GM19238 (cell line): Measurements from ENCODE around the gene SYT17.

ENCODE experiments used
- DNase-seq: peaks from one replicate; pipeline ENCODE4 v3.0.0; 2011; ENCODE audit warnings: low spot score; ENCODE audit not compliant: insufficient read length

Gene SYT17

DNA sequence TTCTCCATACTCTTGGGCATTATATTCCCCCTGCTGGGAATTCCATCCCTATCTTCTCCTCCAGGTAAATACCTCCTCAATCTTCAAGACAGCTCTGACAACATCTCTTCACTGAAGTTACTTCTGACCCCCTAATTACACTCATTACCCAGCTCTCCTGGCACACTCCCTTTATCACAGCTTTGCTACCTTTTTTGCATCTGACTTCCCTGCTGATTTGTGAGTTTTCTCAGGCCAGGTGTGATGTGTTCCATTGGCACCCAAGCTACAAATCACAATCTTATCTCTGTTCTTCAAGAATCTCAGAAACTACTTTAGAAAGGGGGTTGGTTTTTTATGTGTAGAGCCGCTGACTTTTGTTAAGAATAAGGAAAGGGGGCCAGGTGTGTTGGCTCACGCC lies 131.5 kb downstream of the SYT17 start:
- no peak for DNase-seq

DNA sequence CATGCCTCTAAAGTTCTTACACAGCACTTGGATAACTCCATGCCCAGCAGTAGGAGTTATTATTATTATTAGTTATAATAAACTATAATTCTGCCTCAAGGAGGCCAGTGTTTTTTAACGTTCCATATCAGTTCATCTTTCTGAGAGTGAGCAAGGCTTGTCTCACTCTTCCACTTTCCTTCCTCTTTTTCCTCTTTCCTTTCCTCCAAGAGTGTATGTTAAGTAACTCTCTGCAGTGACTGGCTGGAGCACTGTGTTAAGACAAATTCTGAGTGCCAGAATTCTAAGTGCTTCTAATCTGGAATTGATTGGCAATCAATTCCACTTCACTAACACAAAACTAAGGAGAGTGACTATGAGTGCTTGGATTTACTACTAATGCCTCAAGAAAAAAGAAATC lies 133.9 kb downstream of the SYT17 start:
- no peak for DNase-seq

- DNase-seq: no peak
These were observed 136.7 kb downstream of the SYT17 start for GRCh38 chr16:19304750-19305149.

DNA sequence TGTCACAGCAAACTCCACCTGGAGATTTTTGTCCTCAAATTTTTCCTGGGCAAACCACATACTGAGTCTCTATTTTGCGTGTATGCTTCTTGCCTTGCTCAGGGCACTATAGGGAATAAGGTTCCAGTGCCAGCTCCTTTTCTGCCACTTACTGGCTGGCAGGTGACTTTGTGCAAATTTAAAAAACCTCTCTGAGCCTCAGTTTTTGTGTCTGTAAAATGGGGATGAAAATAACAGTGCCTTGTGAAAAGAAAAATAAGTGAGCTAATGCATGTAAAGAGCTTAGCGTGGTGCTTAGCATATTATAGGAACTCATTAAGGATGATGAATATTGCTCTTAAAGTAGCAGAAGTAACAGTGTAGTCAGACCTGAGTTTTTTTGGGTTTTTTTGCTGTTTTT lies 137.4 kb downstream of the SYT17 start:
- no peak for DNase-seq

DNA sequence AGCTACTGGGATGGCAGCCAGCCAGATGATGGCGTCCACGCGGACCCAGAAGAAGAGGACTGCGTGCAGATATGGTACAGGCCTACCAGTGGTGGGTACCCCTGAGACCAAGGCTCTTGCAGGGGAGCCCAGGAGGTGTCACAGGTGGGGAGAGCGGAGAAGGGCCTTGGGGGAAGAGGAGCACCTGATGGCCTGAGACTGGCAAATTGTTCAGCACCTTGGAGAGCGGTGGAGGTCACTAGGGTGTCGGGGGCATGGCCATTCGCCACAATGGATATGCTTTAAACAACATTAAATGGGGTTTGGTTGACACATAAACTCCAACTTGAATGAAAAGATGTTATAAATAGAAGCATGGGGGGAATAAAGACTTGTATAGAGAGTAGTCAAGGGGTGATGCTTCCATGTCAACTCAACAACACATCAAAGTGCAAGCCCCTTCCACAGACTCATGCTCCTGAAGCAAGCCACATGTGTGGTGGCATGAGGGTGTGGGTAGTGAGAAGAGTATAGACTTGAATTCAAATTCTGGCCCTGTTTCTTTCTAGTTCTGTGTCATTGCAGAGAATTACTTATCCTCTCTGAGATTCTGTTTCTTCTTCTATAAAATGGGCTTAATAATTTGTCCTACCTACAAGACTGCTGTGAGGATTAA lies 139.7 kb downstream of the SYT17 start:
- no peak for DNase-seq

DNA sequence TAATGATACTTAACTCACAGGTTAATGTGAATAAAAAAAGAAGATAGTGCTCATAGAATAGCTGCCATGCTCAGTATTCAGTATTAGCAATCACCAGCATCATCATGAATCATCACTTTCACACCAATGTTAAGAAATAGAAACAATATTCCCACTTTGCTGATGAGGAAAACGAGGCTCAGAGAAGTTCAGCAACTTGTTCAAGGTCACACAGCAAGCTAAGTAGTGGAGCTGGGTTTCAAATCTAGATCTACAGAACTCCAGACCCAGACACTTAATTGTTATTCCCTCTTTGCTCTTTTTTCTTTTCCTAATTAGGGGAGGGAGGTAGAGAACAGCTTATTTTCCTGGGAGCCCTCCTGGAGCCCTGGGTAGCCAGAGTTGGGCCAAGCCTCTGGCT lies 140.4 kb downstream of the SYT17 start:
- no peak for DNase-seq

- no peak for DNase-seq
These were observed 141.1 kb downstream of the SYT17 start for GRCh38 chr16:19309178-19309577.

GRCh38 chr16:19314718-19315425 lies 146.8 kb downstream of the SYT17 start:
- DNase-seq: no peak

DNA sequence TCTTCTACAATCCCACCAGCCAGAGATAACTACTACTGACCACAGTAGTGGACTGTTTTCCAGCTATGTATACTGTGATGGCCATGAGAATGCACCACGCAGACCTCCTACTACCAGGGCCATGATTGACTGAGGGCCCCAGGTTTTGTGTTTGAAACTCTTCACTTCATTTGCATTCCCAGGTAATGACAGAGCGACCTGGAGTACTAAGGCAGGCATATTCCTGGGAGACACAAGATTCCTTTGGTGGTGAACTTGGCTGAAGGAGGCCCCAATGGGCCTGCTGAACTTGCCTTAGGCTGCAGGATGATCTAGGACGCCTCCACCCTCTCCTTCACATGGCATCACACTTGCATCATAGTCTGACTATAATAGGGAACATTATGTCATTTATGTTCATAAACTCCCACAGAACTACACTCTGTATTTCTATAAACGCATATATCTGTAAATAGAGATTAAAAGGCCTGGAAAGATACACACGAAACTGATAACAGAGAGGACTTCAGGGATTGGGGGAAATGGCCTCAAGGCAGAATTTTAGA lies 147.9 kb downstream of the SYT17 start:
- DNase-seq: no peak

DNA sequence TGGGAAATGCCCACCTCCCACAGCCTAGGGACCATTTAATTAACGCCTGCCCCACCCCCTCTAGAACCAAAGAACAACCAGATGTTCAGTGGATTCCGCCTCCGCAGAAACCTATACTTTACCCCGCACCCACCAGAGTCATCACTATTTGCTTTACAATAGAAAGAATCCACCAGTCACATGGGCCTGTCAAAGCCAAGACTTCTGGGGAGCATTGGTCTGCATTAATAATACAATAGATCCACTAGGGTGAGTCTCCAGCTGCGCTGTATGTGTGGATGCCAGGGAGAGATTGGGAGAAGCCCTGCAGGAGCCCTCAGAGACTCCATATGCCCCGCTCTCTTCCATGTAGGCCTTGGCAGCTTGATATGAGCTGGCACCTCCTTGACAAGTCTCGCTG lies 148.8 kb downstream of the SYT17 start:
- DNase-seq: no peak
